Neuronal stem cell (in vitro differentiated cells): ENCODE measurements around the gene SPPL2B.

ENCODE experiments used
- DNase-seq: peaks from one replicate; pipeline ENCODE4 v3.0.0-alpha.2; 2013; ENCODE audit warnings: low spot score
- H2AFZ ChIP-seq: one replicate; pipeline ENCODE4 v1.6.1; 2013; ENCODE audit warnings: mild to moderate bottlenecking, low read length, inconsistent platforms
- H2AK5ac ChIP-seq: 2 replicates; pipeline ENCODE4 v1.6.1; 2013; ENCODE audit warnings: low read depth, mild to moderate bottlenecking, inconsistent platforms, low read length, moderate library complexity, mixed read lengths
- H2BK120ac ChIP-seq: 2 replicates; pipeline ENCODE4 v1.6.1; 2013; ENCODE audit warnings: low read depth, mild to moderate bottlenecking, inconsistent platforms, low read length, moderate library complexity, mixed read lengths
- H2BK12ac ChIP-seq: one replicate; pipeline ENCODE4 v1.6.1; 2013; ENCODE audit warnings: low read length, inconsistent platforms
- H2BK15ac ChIP-seq: 2 replicates; pipeline ENCODE4 v1.6.1; 2013; ENCODE audit warnings: mild to moderate bottlenecking, low read length, inconsistent platforms, mixed read lengths
- H2BK5ac ChIP-seq: one replicate; pipeline ENCODE4 v1.6.1; 2013; ENCODE audit warnings: inconsistent platforms, mild to moderate bottlenecking, low read length, moderate library complexity
- H3K14ac ChIP-seq: one replicate; pipeline ENCODE4 v1.6.1; 2013; ENCODE audit warnings: low read length, inconsistent platforms
- H3K18ac ChIP-seq: 2 replicates; pipeline ENCODE4 v1.6.1; 2013; ENCODE audit warnings: low read length, inconsistent platforms
- H3K23ac ChIP-seq: 2 replicates; pipeline ENCODE4 v1.6.1; 2013; ENCODE audit warnings: low read depth, mild to moderate bottlenecking, mixed read lengths, low read length, inconsistent platforms; ENCODE audit not compliant: poor library complexity
- H3K27ac ChIP-seq: replicated peaks from 3 replicates; pipeline ENCODE4 v1.5.1; 2013; ENCODE audit warnings: low read length, inconsistent platforms
- H3K27me3 ChIP-seq, 3 experiments: 2 replicates each; pipeline ENCODE4 v1.6.1; 2013; ENCODE audit warnings: low read length in 3 of 3, mild to moderate bottlenecking in 2 of 3, inconsistent platforms in 1 of 3, low read depth in 1 of 3, mixed read lengths in 1 of 3, moderate library complexity in 1 of 3; ENCODE audit not compliant: control insufficient read depth in 3 of 3, insufficient read depth in 3 of 3
- H3K36me3 ChIP-seq, 2 donors: replicated peaks in 1 of 2; 2 replicates each; pipeline ENCODE4 v1.6.1; 2013; ENCODE audit warnings: low read length in 2 of 2; ENCODE audit not compliant: control insufficient read depth in 2 of 2, insufficient read depth in 2 of 2
- H3K4ac ChIP-seq: 2 replicates; pipeline ENCODE4 v1.6.1; 2013; ENCODE audit warnings: inconsistent platforms, mild to moderate bottlenecking, low read length, moderate library complexity
- H3K4me1 ChIP-seq, 2 donors: 1 replicate in 1 of 2; 2 replicates in 1 of 2; pipeline ENCODE4 v1.6.1; 2013; ENCODE audit warnings: low read length in 2 of 2, low read depth in 1 of 2; ENCODE audit not compliant: control insufficient read depth in 2 of 2, insufficient read depth in 1 of 2
- H3K4me2 ChIP-seq: one replicate; pipeline ENCODE4 v1.6.1; 2013; ENCODE audit warnings: mild to moderate bottlenecking, low read length, inconsistent platforms; ENCODE audit not compliant: insufficient read depth, poor library complexity, severe bottlenecking
- H3K4me3 ChIP-seq, 2 donors: 2 replicates each; pipeline ENCODE4 v1.5.1; 2013; ENCODE audit warnings: low read length in 2 of 2, mild to moderate bottlenecking in 2 of 2, inconsistent platforms in 1 of 2, moderate library complexity in 1 of 2
- H3K79me1 ChIP-seq: one replicate; pipeline ENCODE4 v1.6.1; 2013; ENCODE audit warnings: low read depth, mild to moderate bottlenecking, inconsistent platforms, low read length, moderate library complexity
- H3K9ac ChIP-seq: one replicate; pipeline ENCODE4 v1.6.1; 2013; ENCODE audit warnings: mild to moderate bottlenecking, low read depth, low read length, inconsistent platforms; ENCODE audit not compliant: poor library complexity
- H3K9me3 ChIP-seq, 2 donors: replicated peaks in 1 of 2; 2 replicates each; pipeline versions ENCODE3 to v1.6.1; 2013; ENCODE audit warnings: low read length in 2 of 2, mild to moderate bottlenecking in 2 of 2, inconsistent platforms in 1 of 2, low read depth in 1 of 2, mixed read lengths in 1 of 2, moderate library complexity in 1 of 2; ENCODE audit not compliant: control insufficient read depth in 2 of 2, insufficient read depth in 1 of 2
- H4K8ac ChIP-seq: one replicate; pipeline ENCODE4 v1.6.1; 2013; ENCODE audit warnings: low read depth, mild to moderate bottlenecking, inconsistent platforms, low read length, moderate library complexity
- H4K91ac ChIP-seq: one replicate; pipeline ENCODE4 v1.6.1; 2013; ENCODE audit warnings: low read length, low read depth, mild to moderate bottlenecking, inconsistent platforms; ENCODE audit not compliant: poor library complexity
- WGBS, 2 donors: extraction: QIAGEN DNeasy Blood & Tissue Kit; methylation state at CpG; one replicate each; pipeline ENCODE4 v1.1.7; 2013; ENCODE audit warnings: missing lambda C conversion rate in 2 of 2, mixed read lengths in 1 of 2; ENCODE audit not compliant: insufficient read length in 2 of 2, insufficient replicate concordance in 1 of 2; ENCODE audit errors: extremely low coverage in 2 of 2; 5-methylcytosine and 5-hydroxymethylcytosine counted together

SPPL2B gene

GRCh38 chr19:2357279-2358206 is 29.1 kb downstream of the SPPL2B start:
- Histone ChIP-seq H3K4me3 (peak overlapping the region in 1 of 2 donors; percentile 50), H3K9me3 (no peaks in the 10 kb centered on the region), H3K4ac (no peak overlapping the region), H3K36me3 (peaks cover 0 to 10% of the 10 kb centered on the region in 2 donors), H2AFZ (no peak overlapping the region), H4K8ac (no peak overlapping the region), H2BK120ac (no peak overlapping the region), H3K14ac (no peak overlapping the region), H2BK15ac (no peak overlapping the region), H3K4me1 (peaks cover 0 to 2% of the 10 kb centered on the region in 2 donors), H3K18ac (peak overlapping the region; percentile 28), H3K27me3 (peaks cover 0 to 16% (median 3%) of the 10 kb centered on the region in 3 experiments), H3K79me1 (no peaks in the 10 kb centered on the region), H3K23ac (no peak overlapping the region), H3K4me2 (no peak overlapping the region), H3K9ac (no peak overlapping the region), H3K27ac (no peak overlapping the region), H4K91ac (no peak overlapping the region), H2BK5ac (no peak overlapping the region), H2AK5ac (no peak overlapping the region), H2BK12ac (no peak overlapping the region)
- WGBS, 2 donors, result 100% methylated on average over 1 to 3 of the region's 3 CpGs
- no peak for DNase-seq

- Histone ChIP-seq H3K4me3 (no peak overlapping the region), H3K4ac (no peak overlapping the region), H3K36me3 (peaks cover 0 to 5% of the 10 kb centered on the region in 2 donors), H2BK12ac (no peak overlapping the region), H2AFZ (no peak overlapping the region), H2AK5ac (peak overlapping the region; percentile 54), H2BK5ac (no peak overlapping the region), H3K18ac (peak overlapping the region; percentile 44), H4K8ac (no peak overlapping the region), H2BK15ac (no peak overlapping the region), H3K14ac (no peak overlapping the region), H4K91ac (no peak overlapping the region), H3K9ac (no peak overlapping the region), H2BK120ac (peak overlapping the region; percentile 88), H3K27ac (no peak overlapping the region), H3K27me3 (peaks cover 0 to 16% (median 3%) of the 10 kb centered on the region in 3 experiments), H3K9me3 (no peaks in the 10 kb centered on the region), H3K4me1 (peaks cover 0 to 2% of the 10 kb centered on the region in 2 donors), H3K79me1 (no peaks in the 10 kb centered on the region), H3K4me2 (no peak overlapping the region), H3K23ac (no peak overlapping the region)
- no peak for DNase-seq
- whole genome bisulfite sequencing, 2 donors, result no CpG with 5 or more reads among the region's 28 CpGs
These were observed 30.2 kb downstream of the SPPL2B start for GRCh38 chr19:2358548-2359173.

GRCh38 chr19:2359992-2360685 is 31.7 kb downstream of the SPPL2B start, which contains the start of gene TMPRSS9:
TMPRSS9 (plus strand) TSS chr19:2360265; CDS start chr19:2389786, 29,521 bp downstream.
- Histone ChIP-seq H2BK120ac (no peak within 1 kb of the TSS), H2BK5ac (peak within 1 kb of the TSS; percentile 19), H3K4me2 (peak within 1 kb of the TSS; percentile 14), H3K4me1 (peaks cover 0 to 2% of the 10 kb centered on the region in 2 donors), H3K23ac (peak within 1 kb of the TSS; percentile 83), H2BK15ac (peak within 1 kb of the TSS; percentile 65), H2BK12ac (peak within 1 kb of the TSS; percentile 24), H3K9me3 (no peaks in the 10 kb centered on the region), H3K27me3 (peaks cover 0 to 16% (median 3%) of the 10 kb centered on the region in 3 experiments), H3K4me3 (peak within 1 kb of the TSS in 1 of 2 donors; percentile 49), H4K91ac (no peak within 1 kb of the TSS), H3K14ac (peak within 1 kb of the TSS; percentile 82), H3K18ac (peak within 1 kb of the TSS; percentile 86), H3K79me1 (no peaks in the 10 kb centered on the region), H3K9ac (peak within 1 kb of the TSS; percentile 40), H3K36me3 (no peaks in the 10 kb centered on the region), H4K8ac (peak within 1 kb of the TSS; percentile 94), H3K27ac (no peak within 1 kb of the TSS), H3K4ac (no peak within 1 kb of the TSS), H2AK5ac (peak within 1 kb of the TSS; percentile 59), H2AFZ (peak within 1 kb of the TSS; percentile 68)
- no CpG with 5 or more reads among the region's 44 CpGs for whole genome bisulfite sequencing, 2 donors
- DNase-seq, result no peak
